ENCODE data around the gene PARD3. TPM values are rescaled to one million over a fixed set of nuclear protein-coding genes. Genes with fewer than 3 reads are reported as not detected.
A peak's percentile ranks its signal among the peaks of the same experiment; 100 is the strongest.

The PARD3 gene
- total RNA-seq, 1 donor from 2014 or later = 1.7 TPM

- intact Hi-C loops (cut with micrococcal nuclease) = no loop called here
- H3K36me3 Mint-ChIP-seq (ENCODE audit: low read depth) = peaks cover 3% of the 10 kb centered on the region
- no peaks in the 10 kb centered on the region for H3K9me3 Mint-ChIP-seq
- no peak overlapping the region for H3K27ac Mint-ChIP-seq
- peaks cover 41% of the 10 kb centered on the region for H3K27me3 Mint-ChIP-seq (ENCODE audit: insufficient read depth)
- peak overlapping the region; percentile 55 for H3K4me3 Mint-ChIP-seq
- no peaks in the 10 kb centered on the region for H3K4me1 Mint-ChIP-seq (ENCODE audit: low read depth)
- no peak for DNase-seq (ENCODE audit: low spot score)
Measured at GRCh38 chr10:34816501-34817002, 1.5 kb upstream of the PARD3 start.

- no peak for DNase-seq (ENCODE audit: low spot score)
- Mint-ChIP-seq H3K27ac (no peak overlapping the region), H3K9me3 (no peaks in the 10 kb centered on the region), H3K36me3 (ENCODE audit: low read depth) (peaks cover 3% of the 10 kb centered on the region), H3K4me3 (peak overlapping the region; percentile 51), H3K27me3 (ENCODE audit: insufficient read depth) (peaks cover 46% of the 10 kb centered on the region), H3K4me1 (ENCODE audit: low read depth) (no peaks in the 10 kb centered on the region)
- intact Hi-C loops (cut with micrococcal nuclease) = no loop called here
Measured at GRCh38 chr10:34816085-34816496, 995 bp upstream of the PARD3 start.

GRCh38 chr10:34814913-34815184 lies 247 bp downstream of the PARD3 start:
- no peak overlapping the region for H3K4me3 Mint-ChIP-seq
- no peak for DNase-seq (ENCODE audit: low spot score)
- H3K27ac Mint-ChIP-seq = no peak overlapping the region
- H3K36me3 Mint-ChIP-seq (ENCODE audit: low read depth) = peaks cover 3% of the 10 kb centered on the region
- no peaks in the 10 kb centered on the region for H3K4me1 Mint-ChIP-seq (ENCODE audit: low read depth)
- no peaks in the 10 kb centered on the region for H3K9me3 Mint-ChIP-seq
- peaks cover 50% of the 10 kb centered on the region for H3K27me3 Mint-ChIP-seq (ENCODE audit: insufficient read depth)
- intact Hi-C loops (cut with micrococcal nuclease) = no loop called here

GRCh38 chr10:34814223-34814912 lies 728 bp downstream of the PARD3 start:
- intact Hi-C loops (cut with micrococcal nuclease) = no loop called here
- Mint-ChIP-seq H3K27me3 (ENCODE audit: insufficient read depth) (peaks cover 54% of the 10 kb centered on the region), H3K9me3 (no peaks in the 10 kb centered on the region), H3K27ac (no peak overlapping the region), H3K4me3 (peak overlapping the region; percentile 70), H3K4me1 (ENCODE audit: low read depth) (no peaks in the 10 kb centered on the region), H3K36me3 (ENCODE audit: low read depth) (peaks cover 3% of the 10 kb centered on the region)
- no peak for DNase-seq (ENCODE audit: low spot score)

- Mint-ChIP-seq H3K27ac (peak overlapping the region; percentile 15), H3K4me3 (peak overlapping the region; percentile 70), H3K27me3 (ENCODE audit: insufficient read depth) (peaks cover 60% of the 10 kb centered on the region), H3K4me1 (ENCODE audit: low read depth) (no peaks in the 10 kb centered on the region), H3K36me3 (ENCODE audit: low read depth) (peaks cover 3% of the 10 kb centered on the region), H3K9me3 (no peaks in the 10 kb centered on the region)
- intact Hi-C loops (cut with micrococcal nuclease) = no loop called here
- no peak for DNase-seq (ENCODE audit: low spot score)
Measured at GRCh38 chr10:34813626-34814222, 1.4 kb downstream of the PARD3 start.

GRCh38 chr10:34812771-34813170 lies 2.3 kb downstream of the PARD3 start:
- Mint-ChIP-seq H3K27ac (no peak overlapping the region), H3K36me3 (ENCODE audit: low read depth) (peaks cover 3% of the 10 kb centered on the region), H3K4me1 (ENCODE audit: low read depth) (no peaks in the 10 kb centered on the region), H3K4me3 (no peak overlapping the region), H3K27me3 (ENCODE audit: insufficient read depth) (peaks cover 61% of the 10 kb centered on the region), H3K9me3 (no peaks in the 10 kb centered on the region)
- intact Hi-C loops (cut with micrococcal nuclease) = no loop called here
- DNase-seq (ENCODE audit: low spot score) = no peak

GRCh38 chr10:34811968-34812514 lies 3.1 kb downstream of the PARD3 start:
- Mint-ChIP-seq H3K4me1 (ENCODE audit: low read depth) (no peaks in the 10 kb centered on the region), H3K36me3 (ENCODE audit: low read depth) (peaks cover 3% of the 10 kb centered on the region), H3K27me3 (ENCODE audit: insufficient read depth) (peaks cover 57% of the 10 kb centered on the region), H3K4me3 (no peak overlapping the region), H3K27ac (no peak overlapping the region), H3K9me3 (no peaks in the 10 kb centered on the region)
- intact Hi-C loops (cut with micrococcal nuclease) = no loop called here
- no peak for DNase-seq (ENCODE audit: low spot score)

GRCh38 chr10:34811126-34811967 lies 3.7 kb downstream of the PARD3 start:
- Mint-ChIP-seq H3K27me3 (ENCODE audit: insufficient read depth) (peaks cover 52% of the 10 kb centered on the region), H3K36me3 (ENCODE audit: low read depth) (no peaks in the 10 kb centered on the region), H3K4me1 (ENCODE audit: low read depth) (no peaks in the 10 kb centered on the region), H3K9me3 (no peaks in the 10 kb centered on the region), H3K4me3 (no peak overlapping the region), H3K27ac (no peak overlapping the region)
- intact Hi-C loops (cut with micrococcal nuclease) = no loop called here
- no peak for DNase-seq (ENCODE audit: low spot score)

- Mint-ChIP-seq H3K36me3 (ENCODE audit: low read depth) (no peaks in the 10 kb centered on the region), H3K4me3 (no peak overlapping the region), H3K4me1 (ENCODE audit: low read depth) (no peaks in the 10 kb centered on the region), H3K27ac (no peak overlapping the region), H3K27me3 (ENCODE audit: insufficient read depth) (peaks cover 43% of the 10 kb centered on the region), H3K9me3 (no peaks in the 10 kb centered on the region)
- intact Hi-C loops (cut with micrococcal nuclease) = no loop called here
- DNase-seq (ENCODE audit: low spot score) = no peak
Measured at GRCh38 chr10:34809796-34810195, 5.3 kb downstream of the PARD3 start.

- Mint-ChIP-seq H3K27ac (no peak overlapping the region), H3K4me1 (ENCODE audit: low read depth) (no peaks in the 10 kb centered on the region), H3K27me3 (ENCODE audit: insufficient read depth) (peaks cover 43% of the 10 kb centered on the region), H3K4me3 (no peak overlapping the region), H3K36me3 (ENCODE audit: low read depth) (no peaks in the 10 kb centered on the region), H3K9me3 (no peaks in the 10 kb centered on the region)
- no peak for DNase-seq (ENCODE audit: low spot score)
- intact Hi-C loops (cut with micrococcal nuclease) = no loop called here
Measured at GRCh38 chr10:34808801-34809745, 6.0 kb downstream of the PARD3 start.

- Mint-ChIP-seq H3K9me3 (no peaks in the 10 kb centered on the region), H3K27ac (no peak overlapping the region), H3K4me3 (no peak overlapping the region), H3K4me1 (ENCODE audit: low read depth) (no peaks in the 10 kb centered on the region), H3K27me3 (ENCODE audit: insufficient read depth) (peaks cover 38% of the 10 kb centered on the region), H3K36me3 (ENCODE audit: low read depth) (no peaks in the 10 kb centered on the region)
- intact Hi-C loops (cut with micrococcal nuclease) = no loop called here
- DNase-seq (ENCODE audit: low spot score) = no peak
Measured at GRCh38 chr10:34808336-34808735, 6.8 kb downstream of the PARD3 start.

GRCh38 chr10:34804306-34804705 lies 10.8 kb downstream of the PARD3 start:
- Mint-ChIP-seq H3K27me3 (ENCODE audit: insufficient read depth) (peaks cover 9% of the 10 kb centered on the region), H3K4me1 (ENCODE audit: low read depth) (no peaks in the 10 kb centered on the region), H3K4me3 (no peak overlapping the region), H3K36me3 (ENCODE audit: low read depth) (no peaks in the 10 kb centered on the region), H3K9me3 (no peaks in the 10 kb centered on the region), H3K27ac (no peak overlapping the region)
- no peak for DNase-seq (ENCODE audit: low spot score)
- intact Hi-C loops (cut with micrococcal nuclease) = no loop called here

Measured in activated T-helper 1 cell treated with anti-CD3 and anti-CD28 coated beads, Interleukin-12 subunit alpha, Interleukin-12 subunit beta, Interleukin-2, Interleukin-4 antibody, amounts not matched to agents 30 ng/mL and 10 ng/mL and 1 ng/mL, durations not matched to agents 14 hours and 24 hours and 36 hours (primary cell).